Peyer's patch (tissue), 4 donors: ENCODE results near the gene TUBA1B. TPM values are rescaled to one million over a fixed set of nuclear protein-coding genes. Genes with fewer than 3 reads are reported as not detected.

Source experiments
- DNase-seq, 3 donors: peaks; one replicate each; pipeline ENCODE4 v3.0.0-alpha.2; 2017 to 2019
- H3K27ac ChIP-seq, 4 donors: fragments of 200-600 bp; sonication (generic); one replicate each; pipeline ENCODE4 v1.5.1; 2016 to 2019
- H3K27me3 ChIP-seq, 2 donors: fragments of 200-600 bp; sonication (generic); one replicate each; pipeline ENCODE4 v1.5.1; 2019
- H3K36me3 ChIP-seq, 3 donors: fragments of 200-600 bp; sonication (generic); one replicate each; pipeline ENCODE4 v1.5.1; 2016 to 2019
- H3K4me1 ChIP-seq, 4 donors: fragments of 200-600 bp; sonication (generic); one replicate each; pipeline ENCODE4 v1.5.1; 2016 to 2019
- H3K4me3 ChIP-seq, 4 donors: fragments of 200-600 bp; sonication (generic); 1 replicate in 3 of 4; 2 replicates in 1 of 4; pipeline ENCODE4 v1.5.1; 2016 to 2019; ENCODE audit warnings: mild to moderate bottlenecking in 1 of 4
- H3K9me3 ChIP-seq, 4 donors: fragments of 200-600 bp; sonication (generic); one replicate each; pipeline ENCODE4 v1.5.1; 2016 to 2019; ENCODE audit warnings: mild to moderate bottlenecking in 1 of 4
- CTCF ChIP-seq, 6 experiments: fragments of 450-650 bp in 4 of 6; fragments of 200-600 bp in 2 of 6; sonication (generic) in 1 of 6; IDR thresholded peaks; one replicate each; pipeline ENCODE4 v1.5.1; 2017 to 2019; ENCODE audit warnings: antibody characterized with exemption in 6 of 6, mild to moderate bottlenecking in 3 of 6, moderate library complexity in 1 of 6
- POLR2A ChIP-seq, 2 donors: fragments of 450-650 bp; IDR thresholded peaks; one replicate each; pipeline ENCODE4 v1.5.1; 2017; ENCODE audit warnings: antibody characterized with exemption in 2 of 2, mild to moderate bottlenecking in 2 of 2, moderate library complexity in 2 of 2
- total RNA-seq, 4 donors: library from RNA; depleted of rRNA; stranded (reverse); fragments of >200 nt; gene quantifications; one replicate each; pipeline ENCODE4 v1.1.0, GENCODE V29; 2016

TUBA1B gene
- total RNA-seq, 4 donors from 2014 or later, result 154 to 578 (median 243) TPM

DNA sequence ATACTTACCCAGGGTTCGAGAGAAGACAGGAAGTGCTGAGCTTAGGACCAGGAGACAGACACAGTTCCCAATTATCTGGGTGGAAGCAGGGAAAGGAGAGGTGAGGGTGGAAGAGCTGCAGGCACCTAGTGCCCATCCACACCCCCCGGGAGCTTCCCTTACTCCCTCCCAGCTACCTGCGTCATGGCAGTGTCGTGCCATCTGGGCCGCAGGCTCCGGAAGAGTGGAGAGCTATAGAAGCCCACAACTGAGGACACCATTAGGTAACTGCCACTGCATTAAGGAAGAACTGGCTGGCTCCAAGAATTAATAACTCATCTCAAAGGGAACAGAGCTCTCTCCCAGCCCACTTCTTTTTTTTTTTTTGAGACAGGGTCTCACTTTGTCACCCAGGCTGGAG is 30.8 kb downstream of the TUBA1B start:
- peaks cover 0 to 79% (median 0%) of the 10 kb centered on the region in 3 donors for H3K36me3 ChIP-seq
- H3K27me3 ChIP-seq, result no peaks in the 10 kb centered on the region
- DNase-seq, result no peak
- no peak overlapping the region for H3K4me3 ChIP-seq
- peaks cover 0 to 6% (median 0%) of the 10 kb centered on the region in 4 donors for H3K4me1 ChIP-seq
- H3K27ac ChIP-seq, result no peak overlapping the region
- TF ChIP-seq POLR2A (IDR thresholded peaks at IDR 0.05) (no peak), CTCF (IDR thresholded peaks at IDR 0.05) (no peak)
- H3K9me3 ChIP-seq, result no peaks in the 10 kb centered on the region

DNA sequence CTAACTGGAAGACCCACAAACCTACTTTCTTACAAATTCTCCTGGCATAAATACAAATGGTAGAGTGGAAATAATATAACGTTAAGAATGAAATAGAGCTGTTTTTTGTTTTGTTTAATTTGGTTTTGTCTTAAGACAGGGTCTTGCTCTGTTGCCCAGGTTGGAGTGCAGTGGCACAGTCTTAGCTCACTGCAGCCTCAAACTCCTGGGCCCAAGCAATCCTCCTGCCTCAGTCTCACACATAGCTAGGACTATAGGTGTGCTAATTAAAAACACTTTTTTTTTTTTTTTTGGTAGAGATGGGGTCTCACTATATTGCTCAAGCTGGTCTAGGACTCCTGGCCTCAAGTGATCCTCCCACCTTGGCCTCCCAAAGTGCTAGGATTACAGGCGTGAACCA is 32.5 kb downstream of the TUBA1B start:
- Histone ChIP-seq H3K4me1 (peaks cover 0 to 13% (median 0%) of the 10 kb centered on the region in 4 donors), H3K27ac (no peak overlapping the region), H3K27me3 (peaks cover 0 to 9% of the 10 kb centered on the region in 2 donors), H3K36me3 (peaks cover 0 to 67% (median 0%) of the 10 kb centered on the region in 3 donors), H3K4me3 (no peak overlapping the region), H3K9me3 (no peaks in the 10 kb centered on the region)
- TF ChIP-seq POLR2A (IDR thresholded peaks at IDR 0.05), result no peak
- no peak for TF ChIP-seq CTCF (IDR thresholded peaks at IDR 0.05)
- DNase-seq, result no peak

- H3K36me3 ChIP-seq, result peaks cover 0 to 61% (median 0%) of the 10 kb centered on the region in 3 donors
- DNase-seq, result peak in 2 of 3 donors; percentile 53 to 79
Measured at GRCh38 chr12:49098035-49098451, 33.2 kb downstream of the TUBA1B start.

GRCh38 chr12:49097381-49097780 is 33.8 kb downstream of the TUBA1B start:
- TF ChIP-seq POLR2A (IDR thresholded peaks at IDR 0.05), result no peak
- no peak for TF ChIP-seq CTCF (IDR thresholded peaks at IDR 0.05)
- H3K4me1 ChIP-seq, result peaks cover 0 to 17% (median 0%) of the 10 kb centered on the region in 4 donors
- no peak for DNase-seq
- H3K27me3 ChIP-seq, result peaks cover 0 to 20% of the 10 kb centered on the region in 2 donors
- H3K9me3 ChIP-seq, result no peaks in the 10 kb centered on the region
- H3K27ac ChIP-seq, result no peak overlapping the region
- peaks cover 0 to 54% (median 0%) of the 10 kb centered on the region in 3 donors for H3K36me3 ChIP-seq
- H3K4me3 ChIP-seq, result no peak overlapping the region

More at GRCh38 chr12:49098035-49098451, 33.2 kb downstream of the TUBA1B start:
- H3K27ac ChIP-seq, result no peak overlapping the region
- H3K4me3 ChIP-seq, result no peak overlapping the region
- TF ChIP-seq CTCF (IDR thresholded peaks at IDR 0.05) (peak; percentile 59 to 75 (median 68)), POLR2A (IDR thresholded peaks at IDR 0.05) (no peak)
- peaks cover 0 to 16% (median 0%) of the 10 kb centered on the region in 4 donors for H3K4me1 ChIP-seq
- peaks cover 0 to 16% of the 10 kb centered on the region in 2 donors for H3K27me3 ChIP-seq
- H3K9me3 ChIP-seq, result no peaks in the 10 kb centered on the region

GRCh38 chr12:49094975-49095365 is 36.2 kb downstream of the TUBA1B start:
- H3K27ac ChIP-seq, result no peak overlapping the region
- no peaks in the 10 kb centered on the region for H3K9me3 ChIP-seq
- H3K4me1 ChIP-seq, result peaks cover 0 to 35% (median 14%) of the 10 kb centered on the region in 4 donors
- TF ChIP-seq POLR2A (IDR thresholded peaks at IDR 0.05) (no peak), CTCF (IDR thresholded peaks at IDR 0.05) (no peak)
- peaks cover 0 to 41% of the 10 kb centered on the region in 2 donors for H3K27me3 ChIP-seq
- no peak overlapping the region for H3K4me3 ChIP-seq
- no peak for DNase-seq
- H3K36me3 ChIP-seq, result peaks cover 0 to 30% (median 0%) of the 10 kb centered on the region in 3 donors
